Fibroblast of skin of left biceps (primary cell): Measurements from ENCODE around the gene NELFB.

ENCODE experiments used
- DNase-seq, 2 experiments: peaks; one replicate each; pipeline ENCODE4 v3.0.0-alpha.2; 2013; ENCODE audit warnings: low read depth in 2 of 2

The NELFB gene

DNA sequence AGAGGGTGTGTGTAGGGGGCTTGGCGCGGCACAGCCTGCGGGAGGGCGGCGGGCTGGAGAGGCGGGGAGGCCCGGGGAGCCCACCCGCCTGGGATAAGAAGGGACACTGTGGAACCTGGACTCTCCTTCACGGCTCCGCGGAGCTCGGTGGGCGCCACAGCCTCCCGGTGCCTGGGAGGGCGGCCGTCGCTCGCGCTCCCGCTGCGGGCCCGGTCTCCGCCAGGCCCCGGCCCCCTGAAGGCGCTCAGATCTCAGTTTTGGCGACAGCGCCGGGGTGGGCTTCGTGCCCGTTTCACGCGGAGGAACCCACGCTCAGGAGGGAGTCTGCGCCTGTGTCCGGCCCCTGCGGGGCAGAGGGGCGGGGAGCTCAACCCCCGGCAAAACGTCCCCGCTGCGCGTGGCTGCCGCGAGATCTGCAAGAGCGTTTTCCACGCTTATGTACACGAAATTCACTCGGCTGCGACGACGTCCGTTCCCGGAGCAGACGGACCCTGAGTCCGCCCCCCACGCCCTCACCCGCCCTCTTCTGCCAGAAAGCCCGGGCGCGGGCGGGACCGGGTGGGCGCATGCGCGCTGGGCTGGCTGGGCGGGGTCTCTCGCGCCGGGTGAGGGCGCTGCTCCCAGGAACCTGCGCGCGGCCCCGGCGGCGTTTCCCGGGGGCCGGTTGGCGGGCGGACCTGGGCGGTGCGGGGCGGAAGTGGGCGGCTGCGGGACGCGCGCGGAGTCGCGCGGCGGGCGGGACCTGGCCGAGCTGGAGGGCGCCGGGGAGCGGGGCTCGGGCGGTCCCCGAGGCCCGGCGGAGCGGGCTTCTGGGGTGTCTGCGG is at the start of gene NELFB:
NELFB (plus strand) TSS at position 704 of the 824 bp plus-strand sequence.
- DNase-seq, result peak; percentile 61 to 66

DNA sequence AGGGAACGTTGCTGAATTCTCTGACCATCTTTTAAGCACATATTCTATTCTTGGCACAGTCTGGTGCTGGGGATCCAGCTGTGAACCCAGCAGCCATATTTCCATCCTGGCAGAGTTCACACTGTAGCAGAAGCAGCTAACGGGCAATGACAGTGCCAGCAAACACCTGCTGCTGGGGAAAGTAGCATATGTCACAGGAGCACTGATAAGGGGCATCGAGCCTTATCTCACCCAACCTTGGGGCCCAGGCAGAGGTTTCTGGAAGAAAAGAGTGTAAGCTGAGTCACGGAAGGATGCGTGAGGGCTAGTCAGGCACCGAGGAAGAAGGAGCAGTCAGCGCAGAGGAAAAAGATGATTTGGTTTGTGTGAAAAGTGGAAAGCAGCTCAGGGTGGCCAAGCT is 48.5 kb upstream of the NELFB start:
- DNase-seq, result no peak

- DNase-seq, result no peak
Observed at GRCh38 chr9:137211532-137211931, 43.6 kb upstream of the NELFB start.

- DNase-seq, result no peak
Observed at GRCh38 chr9:137212520-137212919, 42.6 kb upstream of the NELFB start.

DNA sequence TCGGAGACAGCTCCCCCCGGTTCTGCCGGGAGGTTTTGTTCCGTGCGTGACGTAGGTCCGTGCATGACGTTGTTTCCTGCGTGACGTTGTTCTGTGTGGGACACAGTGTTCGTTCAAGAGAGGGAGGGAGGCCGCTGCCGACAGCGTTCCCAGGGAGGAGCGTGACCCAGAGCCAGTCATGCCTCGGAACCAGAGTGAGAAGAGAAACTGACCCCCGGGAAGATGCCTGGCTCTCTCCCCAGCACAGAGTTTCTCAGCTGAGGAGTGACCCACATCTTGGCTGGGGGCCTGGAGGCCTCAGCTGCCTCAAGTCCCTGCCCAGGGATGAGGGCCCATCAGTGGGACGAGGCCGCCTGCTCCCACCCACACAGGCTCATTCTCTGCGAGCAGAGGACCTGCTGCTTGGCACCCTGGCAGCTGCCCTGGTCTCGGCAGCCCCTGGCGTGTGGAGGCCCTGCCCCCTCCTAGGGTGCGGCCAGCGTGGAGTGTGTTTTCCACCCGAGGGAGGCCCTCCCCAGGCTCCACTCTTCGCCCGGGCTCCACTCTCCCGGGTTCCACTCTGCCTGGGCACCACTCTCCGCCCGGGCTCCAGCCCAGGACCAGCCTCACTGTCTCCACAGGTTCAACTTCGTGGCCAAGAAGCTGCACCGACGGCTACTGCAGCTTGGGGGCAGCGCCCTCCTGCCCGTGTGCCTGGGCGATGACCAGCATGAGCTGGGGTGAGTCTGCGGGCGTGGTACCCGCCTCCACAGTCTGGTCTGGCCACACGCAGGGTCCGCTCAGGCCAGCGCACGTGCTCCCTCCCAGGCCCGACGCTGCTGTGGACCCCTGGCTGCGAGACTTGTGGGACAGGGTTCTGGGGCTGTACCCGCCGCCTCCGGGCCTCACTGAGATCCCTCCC is 41.7 kb upstream of the NELFB start:
- no peak for DNase-seq

- DNase-seq, result no peak
Observed at GRCh38 chr9:137214620-137215019, 40.5 kb upstream of the NELFB start.

DNA sequence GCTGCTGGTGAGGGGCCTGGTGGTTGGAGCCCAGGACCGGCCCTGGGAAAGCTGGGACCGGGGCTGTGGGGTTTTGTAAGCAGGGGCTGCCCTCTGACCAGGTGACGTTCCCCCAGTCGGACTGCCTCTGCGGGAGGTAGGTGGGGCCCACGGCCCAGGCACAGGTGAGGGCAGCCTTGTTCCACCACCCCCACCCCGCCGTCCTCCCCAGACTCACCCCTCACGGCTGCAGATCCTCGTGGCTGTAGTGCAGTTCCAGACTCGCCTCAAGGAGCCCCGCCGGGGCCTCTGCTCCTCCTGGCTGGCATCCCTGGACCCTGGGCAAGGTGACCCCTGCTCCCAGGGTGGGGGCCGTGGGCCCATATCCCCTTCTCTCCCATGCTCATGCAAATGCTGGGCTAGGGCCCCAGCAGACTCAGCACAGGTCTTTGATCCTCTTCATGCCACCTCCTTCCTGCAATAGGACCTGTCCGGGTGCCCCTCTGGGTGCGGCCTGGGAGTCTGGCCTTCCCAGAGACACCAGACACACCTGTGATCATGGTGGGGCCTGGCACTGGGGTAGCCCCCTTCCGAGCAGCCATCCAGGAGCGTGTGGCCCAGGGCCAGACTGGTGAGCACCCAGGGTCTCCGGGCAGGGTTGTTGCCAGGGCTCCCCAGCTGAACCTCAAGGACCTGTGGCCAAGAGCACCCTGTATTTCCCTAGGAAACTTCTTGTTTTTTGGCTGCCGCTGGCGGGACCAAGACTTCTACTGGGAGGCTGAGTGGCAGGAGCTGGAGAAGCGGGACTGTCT is 39.7 kb upstream of the NELFB start:
- no peak for DNase-seq

- DNase-seq, result no peak
Observed at GRCh38 chr9:137216188-137216965, 38.8 kb upstream of the NELFB start.

- DNase-seq, result no peak
Observed at GRCh38 chr9:137217276-137218211, 37.6 kb upstream of the NELFB start.

DNA sequence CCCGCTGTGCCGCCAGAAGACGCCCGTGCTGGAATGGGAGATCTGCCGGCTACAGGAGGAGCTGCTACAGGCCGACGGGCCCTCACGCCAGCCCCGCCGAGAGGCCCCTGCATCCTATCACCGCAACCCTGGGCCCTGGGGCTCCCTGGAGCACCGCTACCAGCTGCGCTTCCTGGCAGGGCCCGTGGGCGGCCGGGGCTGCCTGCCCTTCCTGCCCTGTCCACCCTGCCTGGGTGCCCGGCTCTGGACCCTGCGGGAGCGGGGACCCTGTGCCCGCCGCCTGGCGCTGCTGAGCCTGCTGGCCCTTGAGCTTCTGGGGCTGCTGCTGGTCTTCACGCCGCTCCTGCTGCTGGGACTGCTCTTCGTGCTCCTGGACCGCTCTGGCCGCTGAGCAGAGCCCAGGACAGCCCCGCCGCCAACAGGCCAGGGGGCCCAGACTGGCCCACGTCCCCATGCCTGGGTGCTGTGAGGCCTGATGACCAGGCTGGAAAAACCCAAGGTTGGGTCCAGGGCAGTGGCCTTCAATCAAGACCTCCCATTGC is 36.8 kb upstream of the NELFB start:
- no peak for DNase-seq

- no peak for DNase-seq
Observed at GRCh38 chr9:137218754-137219271, 36.3 kb upstream of the NELFB start.

- no peak for DNase-seq
Observed at GRCh38 chr9:137219757-137220316, 35.3 kb upstream of the NELFB start.

DNA sequence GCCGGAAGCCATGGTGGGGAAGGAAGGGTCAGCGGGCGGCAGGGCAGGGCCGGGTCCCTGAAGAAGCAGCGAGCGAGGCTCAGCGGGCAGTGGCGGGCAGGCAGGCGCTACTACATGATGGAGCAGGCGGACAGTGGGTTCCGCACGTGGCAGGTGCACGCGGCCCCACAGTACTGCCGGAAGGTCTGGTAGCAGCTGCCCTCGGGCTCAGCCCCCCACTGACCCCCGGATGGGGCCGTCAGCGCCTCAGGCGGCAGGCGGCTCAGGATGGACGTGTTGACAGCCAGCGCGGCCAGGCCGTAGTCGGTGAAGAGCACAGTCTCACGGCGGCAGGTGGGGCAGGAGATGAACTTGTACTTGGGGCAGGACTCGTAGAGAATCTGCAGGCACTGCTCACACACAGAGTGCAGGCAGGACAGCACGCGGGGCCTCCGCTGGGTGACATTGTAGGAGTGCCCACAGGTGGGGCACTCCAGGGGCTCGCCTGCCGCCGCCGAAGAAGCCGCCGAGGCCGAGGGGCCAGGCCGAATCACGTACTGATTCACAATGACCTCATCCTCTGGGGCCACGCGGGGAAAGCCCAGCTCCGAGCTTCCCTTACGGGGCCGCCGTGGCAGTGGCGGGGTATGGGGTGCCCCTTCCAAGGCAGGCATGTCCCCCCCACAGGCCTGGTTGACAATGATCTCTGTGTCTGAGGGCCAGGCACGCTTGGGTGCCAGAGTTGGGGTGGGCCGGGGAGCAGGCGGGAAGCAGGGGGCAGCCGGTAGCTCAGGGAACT is 34.6 kb upstream of the NELFB start:
- DNase-seq, result no peak

- no peak for DNase-seq
Observed at GRCh38 chr9:137221095-137221505, 34.0 kb upstream of the NELFB start.

- DNase-seq, result no peak
Observed at GRCh38 chr9:137221506-137222111, 33.5 kb upstream of the NELFB start.

GRCh38 chr9:137222190-137223077 is 32.7 kb upstream of the NELFB start, which contains the start of gene RNF208:
TSS of gene RNF208 (minus strand) at chr9:137222240. CDS start at chr9:137221212, 1,028 bp downstream.
- DNase-seq, result no peak
